PFSK-1 (cell line): ENCODE data around the gene TENT4B.

Experiments used
- FOXP2 ChIP-seq: optimal IDR thresholded peaks from 2 replicates; pipeline ENCODE3; 2011; ENCODE audit warnings: borderline replicate concordance, control low read depth, inconsistent platforms; ENCODE audit not compliant: insufficient read depth; ENCODE audit errors: extremely low read length, extremely low read depth
- POLR2AphosphoS5 ChIP-seq: IDR thresholded peaks from 2 replicates; pipeline ENCODE4 v1.6.1; 2012; ENCODE audit warnings: low read depth, mild to moderate bottlenecking, control low read depth, low read length, moderate library complexity
- SIN3A ChIP-seq: IDR thresholded peaks from 2 replicates; pipeline ENCODE4 v1.6.1; 2012; ENCODE audit warnings: mild to moderate bottlenecking, low read length, moderate library complexity, borderline replicate concordance; ENCODE audit not compliant: insufficient read depth
- TAF1 ChIP-seq: IDR thresholded peaks from 2 replicates; pipeline ENCODE4 v1.6.1; 2012; ENCODE audit warnings: low read length, control low read depth, borderline replicate concordance; ENCODE audit not compliant: insufficient read depth
- TF ChIP-seq, protein P1 (sequence below), 2 experiments: IDR thresholded peaks; 2 replicates each; pipeline versions ENCODE4 v1.6.1 to v1.8.0; 2011 to 2012; ENCODE audit warnings: low read depth in 2 of 2, low read length in 2 of 2, control low read depth in 1 of 2, inconsistent platforms in 1 of 2, mild to moderate bottlenecking in 1 of 2, moderate library complexity in 1 of 2; ENCODE audit not compliant: insufficient read depth in 1 of 2

DNA sequence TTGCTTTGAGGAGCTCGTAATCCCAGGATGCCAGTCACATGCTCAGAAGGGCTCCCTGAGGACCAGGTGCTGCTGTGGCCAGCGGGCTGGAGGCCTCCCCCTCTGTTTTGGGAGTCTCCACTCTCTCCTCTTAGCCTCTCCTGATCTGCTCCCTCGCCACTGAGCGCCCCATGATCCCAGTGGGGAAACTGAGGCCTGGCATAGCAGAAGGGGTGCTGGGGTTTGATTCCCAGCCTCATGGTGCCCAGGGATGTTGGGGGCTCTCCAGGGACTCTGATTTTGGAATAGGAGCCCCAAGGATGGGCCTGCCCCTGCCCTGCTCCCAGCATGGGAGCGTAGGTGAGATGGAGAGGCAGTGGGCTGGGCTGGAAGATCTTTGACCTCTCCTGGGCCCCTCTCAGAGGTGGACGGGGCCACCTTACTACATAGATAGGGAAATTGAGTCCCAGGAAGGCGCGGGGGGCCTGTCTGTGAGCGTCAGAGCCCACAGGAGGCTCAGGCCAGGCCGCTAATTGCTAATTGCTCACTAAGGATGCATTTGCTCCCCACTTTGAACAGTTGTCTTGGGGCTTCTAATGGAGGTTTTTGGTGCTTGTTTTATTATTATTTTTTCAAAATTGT lies 112.7 kb downstream of the TENT4B start:
- TF ChIP-seq POLR2AphosphoS5 (no peak), TAF1 (no peak), SIN3A (no peak), FOXP2 (no peak)
- TF ChIP-seq, protein P1, sequence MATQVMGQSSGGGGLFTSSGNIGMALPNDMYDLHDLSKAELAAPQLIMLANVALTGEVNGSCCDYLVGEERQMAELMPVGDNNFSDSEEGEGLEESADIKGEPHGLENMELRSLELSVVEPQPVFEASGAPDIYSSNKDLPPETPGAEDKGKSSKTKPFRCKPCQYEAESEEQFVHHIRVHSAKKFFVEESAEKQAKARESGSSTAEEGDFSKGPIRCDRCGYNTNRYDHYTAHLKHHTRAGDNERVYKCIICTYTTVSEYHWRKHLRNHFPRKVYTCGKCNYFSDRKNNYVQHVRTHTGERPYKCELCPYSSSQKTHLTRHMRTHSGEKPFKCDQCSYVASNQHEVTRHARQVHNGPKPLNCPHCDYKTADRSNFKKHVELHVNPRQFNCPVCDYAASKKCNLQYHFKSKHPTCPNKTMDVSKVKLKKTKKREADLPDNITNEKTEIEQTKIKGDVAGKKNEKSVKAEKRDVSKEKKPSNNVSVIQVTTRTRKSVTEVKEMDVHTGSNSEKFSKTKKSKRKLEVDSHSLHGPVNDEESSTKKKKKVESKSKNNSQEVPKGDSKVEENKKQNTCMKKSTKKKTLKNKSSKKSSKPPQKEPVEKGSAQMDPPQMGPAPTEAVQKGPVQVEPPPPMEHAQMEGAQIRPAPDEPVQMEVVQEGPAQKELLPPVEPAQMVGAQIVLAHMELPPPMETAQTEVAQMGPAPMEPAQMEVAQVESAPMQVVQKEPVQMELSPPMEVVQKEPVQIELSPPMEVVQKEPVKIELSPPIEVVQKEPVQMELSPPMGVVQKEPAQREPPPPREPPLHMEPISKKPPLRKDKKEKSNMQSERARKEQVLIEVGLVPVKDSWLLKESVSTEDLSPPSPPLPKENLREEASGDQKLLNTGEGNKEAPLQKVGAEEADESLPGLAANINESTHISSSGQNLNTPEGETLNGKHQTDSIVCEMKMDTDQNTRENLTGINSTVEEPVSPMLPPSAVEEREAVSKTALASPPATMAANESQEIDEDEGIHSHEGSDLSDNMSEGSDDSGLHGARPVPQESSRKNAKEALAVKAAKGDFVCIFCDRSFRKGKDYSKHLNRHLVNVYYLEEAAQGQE (IDR thresholded peaks at IDR 0.05; ENCODE audit: insufficient read depth in 1 of 2, low read depth in 2 of 2, low read length in 2 of 2), result no peak
